Gastroesophageal sphincter (tissue), 4 donors: Measurements from ENCODE around the gene UST. TPM values are rescaled to one million over a fixed set of nuclear protein-coding genes. Genes with fewer than 3 reads are reported as not detected.

Experiments
- ATAC-seq: fragments of 150-250 bp; one replicate; pipeline ENCODE4 v1.9.1; 2016; ENCODE audit warnings: mild to moderate bottlenecking, moderate library complexity
- H3K27ac ChIP-seq, 4 donors: fragments of 200-600 bp; sonication (generic) in 3 of 4; 1 replicate in 3 of 4; 2 replicates in 1 of 4; pipeline ENCODE4 v1.5.1; 2016 to 2019
- H3K27me3 ChIP-seq: fragments of 200-600 bp; sonication (generic); one replicate; pipeline ENCODE4 v1.5.1; 2019
- H3K36me3 ChIP-seq, 2 donors: fragments of 200-600 bp; sonication (generic); one replicate each; pipeline ENCODE4 v1.5.1; 2019; ENCODE audit warnings: control low read depth in 1 of 2
- H3K4me1 ChIP-seq, 3 donors: fragments of 200-600 bp; sonication (generic); 1 replicate in 2 of 3; 2 replicates in 1 of 3; pipeline ENCODE4 v1.5.1; 2016 to 2019; ENCODE audit warnings: control low read depth in 2 of 3
- H3K4me3 ChIP-seq, 2 donors: fragments of 200-600 bp; sonication (generic); one replicate each; pipeline ENCODE4 v1.5.1; 2019; ENCODE audit warnings: mild to moderate bottlenecking in 1 of 2, moderate library complexity in 1 of 2
- H3K9me3 ChIP-seq, 3 donors: fragments of 200-600 bp; sonication (generic); one replicate each; pipeline ENCODE4 v1.5.1; 2017 to 2019; ENCODE audit warnings: control low read depth in 2 of 3
- EP300 ChIP-seq: sonication (generic); formaldehyde crosslinking; IDR thresholded peaks from one replicate; pipeline ENCODE4 v1.6.1; 2017; ENCODE audit warnings: antibody characterized with exemption, mild to moderate bottlenecking
- POLR2A ChIP-seq, 2 donors: fragments of 450-650 bp; IDR thresholded peaks; one replicate each; pipeline ENCODE4 v1.6.1; 2017; ENCODE audit warnings: antibody characterized with exemption in 2 of 2, mild to moderate bottlenecking in 2 of 2, moderate library complexity in 1 of 2
- POLR2AphosphoS5 ChIP-seq: sonication (generic); formaldehyde crosslinking; IDR thresholded peaks from one replicate; pipeline ENCODE4 v1.6.1; 2017; ENCODE audit warnings: antibody characterized with exemption
- WGBS, 2 donors: methylation state at CpG; one replicate each; pipeline ENCODE4 v1.1.5; 2018; ENCODE audit warnings: low coverage in 1 of 2; 5-methylcytosine and 5-hydroxymethylcytosine counted together
- total RNA-seq, 4 donors: library from RNA; depleted of rRNA; stranded (reverse); fragments of >200 nt; gene quantifications; one replicate each; pipeline ENCODE4 v1.1.0, GENCODE V29; 2016
- TF ChIP-seq, protein P1 (sequence below), 4 experiments: fragments of 200-600 bp in 2 of 4; fragments of 450-650 bp in 2 of 4; sonication (generic) in 1 of 4; IDR thresholded peaks; one replicate each; pipeline ENCODE4 v1.5.1; 2017 to 2019; ENCODE audit warnings: antibody characterized with exemption in 4 of 4, mild to moderate bottlenecking in 2 of 4, moderate library complexity in 2 of 4

Gene UST
- total RNA-seq, 4 donors from 2014 or later, result 17.4 to 48.1 (median 32.4) TPM

DNA sequence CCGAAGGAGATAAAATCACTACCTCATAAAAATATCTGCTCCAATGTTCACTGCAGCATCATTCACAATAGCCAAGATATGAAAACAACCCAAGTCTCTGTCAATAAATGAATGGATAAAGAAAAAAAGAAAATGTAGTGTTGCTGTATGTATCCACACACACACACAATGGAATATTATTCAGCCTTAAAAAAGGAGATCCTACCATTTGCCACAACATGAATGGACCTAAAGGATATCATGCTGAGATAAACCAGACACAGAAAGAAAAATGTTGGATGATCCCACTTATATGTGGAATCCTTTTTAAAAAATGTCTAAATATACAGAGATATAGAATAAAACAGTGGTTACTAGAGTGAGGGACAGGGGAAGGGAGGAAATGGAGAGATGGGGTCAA lies 378.5 kb downstream of the UST start:
- no peaks in the 10 kb centered on the region for H3K36me3 ChIP-seq

More for the DNA sequence above, 378.5 kb downstream of the UST start:
- TF ChIP-seq POLR2A (IDR thresholded peaks at IDR 0.05), result no peak
- no peak for TF ChIP-seq EP300
- TF ChIP-seq, protein P1, sequence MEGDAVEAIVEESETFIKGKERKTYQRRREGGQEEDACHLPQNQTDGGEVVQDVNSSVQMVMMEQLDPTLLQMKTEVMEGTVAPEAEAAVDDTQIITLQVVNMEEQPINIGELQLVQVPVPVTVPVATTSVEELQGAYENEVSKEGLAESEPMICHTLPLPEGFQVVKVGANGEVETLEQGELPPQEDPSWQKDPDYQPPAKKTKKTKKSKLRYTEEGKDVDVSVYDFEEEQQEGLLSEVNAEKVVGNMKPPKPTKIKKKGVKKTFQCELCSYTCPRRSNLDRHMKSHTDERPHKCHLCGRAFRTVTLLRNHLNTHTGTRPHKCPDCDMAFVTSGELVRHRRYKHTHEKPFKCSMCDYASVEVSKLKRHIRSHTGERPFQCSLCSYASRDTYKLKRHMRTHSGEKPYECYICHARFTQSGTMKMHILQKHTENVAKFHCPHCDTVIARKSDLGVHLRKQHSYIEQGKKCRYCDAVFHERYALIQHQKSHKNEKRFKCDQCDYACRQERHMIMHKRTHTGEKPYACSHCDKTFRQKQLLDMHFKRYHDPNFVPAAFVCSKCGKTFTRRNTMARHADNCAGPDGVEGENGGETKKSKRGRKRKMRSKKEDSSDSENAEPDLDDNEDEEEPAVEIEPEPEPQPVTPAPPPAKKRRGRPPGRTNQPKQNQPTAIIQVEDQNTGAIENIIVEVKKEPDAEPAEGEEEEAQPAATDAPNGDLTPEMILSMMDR (IDR thresholded peaks at IDR 0.05), result no peak
- TF ChIP-seq POLR2AphosphoS5, result no peak
- Histone ChIP-seq H3K9me3 (no peaks in the 10 kb centered on the region), H3K27ac (no peak overlapping the region), H3K4me3 (no peak overlapping the region), H3K27me3 (no peaks in the 10 kb centered on the region), H3K4me1 (no peaks in the 10 kb centered on the region)
- ATAC-seq, result no peak
- 88 to 100% methylated on average over 1 of the region's 1 CpG for WGBS, 2 donors
